Measurements from ENCODE around the gene MRPL52.
"Not testable (repeated sequence)": the region's sequence is repeated elsewhere in the genome, so short reads cannot be mapped to it uniquely, and the experiment has no call there.

Gene MRPL52

GRCh38 chr14:22837750-22838538, 8.3 kb downstream of the MRPL52 start:
- DNase-seq (ENCODE audit: low read depth in 3 of 3): no peak

GRCh38 chr14:22838631-22839041, 8.9 kb downstream of the MRPL52 start:
- no peak for DNase-seq (ENCODE audit: low read depth in 3 of 3)

- DNase-seq (ENCODE audit: low read depth in 3 of 3): no peak
Measured at GRCh38 chr14:22839159-22839779, 9.6 kb downstream of the MRPL52 start.

DNA sequence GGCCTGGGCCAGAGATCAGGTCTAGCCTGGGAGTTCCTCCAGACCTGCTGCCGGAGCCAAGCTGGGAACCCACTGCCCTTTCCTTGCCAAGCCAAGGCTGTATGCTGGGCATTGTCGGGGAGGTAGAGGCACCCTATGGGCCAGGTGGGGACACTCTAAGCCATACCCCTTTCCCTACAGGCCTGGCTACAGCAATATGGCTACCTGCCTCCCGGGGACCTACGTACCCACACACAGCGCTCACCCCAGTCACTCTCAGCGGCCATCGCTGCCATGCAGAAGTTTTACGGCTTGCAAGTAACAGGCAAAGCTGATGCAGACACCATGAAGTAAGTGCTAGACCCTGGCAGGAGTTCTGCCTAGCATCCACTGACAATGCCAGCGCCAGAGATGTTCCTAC, 11.6 kb downstream of the MRPL52 start:
- DNase-seq (ENCODE audit: low read depth in 3 of 3): no peak

DNA sequence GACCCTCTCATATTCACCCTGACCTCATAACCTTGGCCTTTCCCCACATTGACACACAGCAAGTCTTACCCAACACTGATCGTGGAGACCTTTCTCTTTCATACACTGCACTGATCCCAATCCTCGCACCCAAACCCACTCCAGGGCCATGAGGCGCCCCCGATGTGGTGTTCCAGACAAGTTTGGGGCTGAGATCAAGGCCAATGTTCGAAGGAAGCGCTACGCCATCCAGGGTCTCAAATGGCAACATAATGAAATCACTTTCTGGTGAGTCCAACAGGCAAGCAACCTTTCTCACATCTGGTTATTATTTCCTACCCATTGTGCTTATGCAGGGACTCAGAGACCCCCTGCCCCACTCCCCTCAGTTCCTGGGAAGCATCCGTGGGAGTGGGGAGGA, 12.1 kb downstream of the MRPL52 start:
- DNase-seq (ENCODE audit: low read depth in 3 of 3): no peak

DNA sequence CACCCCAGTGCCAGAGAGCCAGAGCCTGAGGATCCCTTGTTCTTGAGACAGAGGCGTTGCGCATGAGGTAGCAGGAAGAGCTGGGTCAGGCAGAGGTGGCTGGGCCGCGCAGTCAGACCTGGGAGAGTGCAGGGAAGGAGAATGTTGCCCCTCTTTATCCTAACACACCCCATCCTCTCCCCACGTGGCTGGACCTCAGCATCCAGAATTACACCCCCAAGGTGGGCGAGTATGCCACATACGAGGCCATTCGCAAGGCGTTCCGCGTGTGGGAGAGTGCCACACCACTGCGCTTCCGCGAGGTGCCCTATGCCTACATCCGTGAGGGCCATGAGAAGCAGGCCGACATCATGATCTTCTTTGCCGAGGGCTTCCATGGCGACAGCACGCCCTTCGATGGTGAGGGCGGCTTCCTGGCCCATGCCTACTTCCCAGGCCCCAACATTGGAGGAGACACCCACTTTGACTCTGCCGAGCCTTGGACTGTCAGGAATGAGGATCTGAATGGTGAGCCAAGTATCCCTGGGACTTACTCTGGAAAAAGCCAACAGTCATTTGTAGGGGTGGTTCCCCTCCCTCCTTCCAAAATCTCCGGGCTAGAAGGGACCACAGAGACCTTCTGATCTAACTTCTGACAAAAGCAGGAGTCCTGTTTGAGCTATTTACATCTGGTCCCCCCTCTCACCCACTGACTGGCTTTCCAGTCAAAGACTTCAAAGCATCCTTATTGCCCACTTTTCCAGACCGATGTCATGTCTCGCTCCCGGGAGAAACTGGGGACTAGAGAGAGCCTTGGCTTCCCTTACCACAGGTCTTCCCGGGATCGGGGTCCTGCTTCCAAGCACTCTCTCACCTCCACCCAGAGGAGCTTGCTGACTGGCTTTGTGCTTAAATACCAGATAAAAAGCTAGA, 12.8 kb downstream of the MRPL52 start:
- no peak for DNase-seq (ENCODE audit: low read depth in 3 of 3)

- no peak for DNase-seq (ENCODE audit: low read depth in 3 of 3)
Measured at GRCh38 chr14:22843123-22843925, 13.6 kb downstream of the MRPL52 start.

GRCh38 chr14:22844221-22845102, 14.8 kb downstream of the MRPL52 start:
- DNase-seq (ENCODE audit: low read depth in 3 of 3): no peak

GRCh38 chr14:22845103-22845394, 15.4 kb downstream of the MRPL52 start:
- DNase-seq (ENCODE audit: low read depth in 3 of 3): no peak

DNA sequence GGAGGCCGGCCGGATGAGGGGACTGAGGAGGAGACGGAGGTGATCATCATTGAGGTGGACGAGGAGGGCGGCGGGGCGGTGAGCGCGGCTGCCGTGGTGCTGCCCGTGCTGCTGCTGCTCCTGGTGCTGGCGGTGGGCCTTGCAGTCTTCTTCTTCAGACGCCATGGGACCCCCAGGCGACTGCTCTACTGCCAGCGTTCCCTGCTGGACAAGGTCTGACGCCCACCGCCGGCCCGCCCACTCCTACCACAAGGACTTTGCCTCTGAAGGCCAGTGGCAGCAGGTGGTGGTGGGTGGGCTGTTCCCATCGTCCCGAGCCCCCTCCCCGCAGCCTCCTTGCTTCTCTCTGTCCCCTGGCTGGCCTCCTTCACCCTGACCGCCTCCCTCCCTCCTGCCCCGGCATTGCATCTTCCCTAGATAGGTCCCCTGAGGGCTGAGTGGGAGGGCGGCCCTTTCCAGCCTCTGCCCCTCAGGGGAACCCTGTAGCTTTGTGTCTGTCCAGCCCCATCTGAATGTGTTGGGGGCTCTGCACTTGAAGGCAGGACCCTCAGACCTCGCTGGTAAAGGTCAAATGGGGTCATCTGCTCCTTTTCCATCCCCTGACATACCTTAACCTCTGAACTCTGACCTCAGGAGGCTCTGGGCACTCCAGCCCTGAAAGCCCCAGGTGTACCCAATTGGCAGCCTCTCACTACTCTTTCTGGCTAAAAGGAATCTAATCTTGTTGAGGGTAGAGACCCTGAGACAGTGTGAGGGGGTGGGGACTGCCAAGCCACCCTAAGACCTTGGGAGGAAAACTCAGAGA, 16.3 kb downstream of the MRPL52 start:
- DNase-seq (ENCODE audit: low read depth in 3 of 3): no peak

DNA sequence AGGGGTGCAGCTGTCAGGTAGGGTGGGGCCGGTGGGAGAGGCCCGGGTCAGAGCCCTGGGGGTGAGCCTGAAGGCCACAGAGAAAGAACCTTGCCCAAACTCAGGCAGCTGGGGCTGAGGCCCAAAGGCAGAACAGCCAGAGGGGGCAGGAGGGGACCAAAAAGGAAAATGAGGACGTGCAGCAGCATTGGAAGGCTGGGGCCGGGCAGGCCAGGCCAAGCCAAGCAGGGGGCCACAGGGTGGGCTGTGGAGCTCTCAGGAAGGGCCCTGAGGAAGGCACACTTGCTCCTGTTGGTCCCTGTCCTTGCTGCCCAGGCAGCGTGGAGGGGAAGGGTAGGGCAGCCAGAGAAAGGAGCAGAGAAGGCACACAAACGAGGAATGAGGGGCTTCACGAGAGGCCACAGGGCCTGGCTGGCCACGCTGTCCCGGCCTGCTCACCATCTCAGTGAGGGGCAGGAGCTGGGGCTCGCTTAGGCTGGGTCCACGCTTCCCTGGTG, 17.2 kb downstream of the MRPL52 start:
- no peak for DNase-seq (ENCODE audit: low read depth in 3 of 3)

DNA sequence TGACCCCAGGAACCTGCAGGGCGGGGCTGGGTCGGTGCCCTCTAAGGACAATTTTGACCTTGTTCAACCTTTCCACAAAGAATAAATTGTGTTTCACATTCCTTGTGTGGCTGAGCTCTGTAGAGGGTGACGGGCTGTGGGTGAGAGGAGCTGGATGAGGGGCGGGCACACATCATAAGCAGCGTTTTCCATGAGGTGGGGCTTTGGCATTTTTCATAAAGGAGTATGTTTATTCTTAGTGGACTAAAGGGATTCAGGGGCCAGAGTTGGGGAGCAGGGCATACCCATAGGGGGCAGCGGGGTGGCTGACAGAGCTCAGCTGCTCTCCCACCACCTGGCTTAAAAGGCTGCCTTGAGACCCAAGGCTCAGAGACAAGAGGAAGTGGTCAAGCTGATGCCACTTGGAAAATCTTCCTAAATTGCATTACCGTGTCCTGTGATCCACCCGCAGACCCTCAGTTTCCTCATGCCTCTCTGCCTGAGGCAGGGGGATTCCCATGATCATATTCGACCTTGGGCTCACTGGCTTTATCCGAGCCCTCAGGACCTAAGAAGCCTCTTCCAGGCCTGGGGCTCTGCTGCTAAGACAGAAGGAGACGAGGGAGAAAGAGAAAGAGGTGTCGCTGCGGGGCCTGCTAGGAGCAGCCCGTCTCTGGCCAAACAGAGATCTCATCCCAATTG, 18.1 kb downstream of the MRPL52 start:
- no peak for DNase-seq (ENCODE audit: low read depth in 3 of 3)

DNA sequence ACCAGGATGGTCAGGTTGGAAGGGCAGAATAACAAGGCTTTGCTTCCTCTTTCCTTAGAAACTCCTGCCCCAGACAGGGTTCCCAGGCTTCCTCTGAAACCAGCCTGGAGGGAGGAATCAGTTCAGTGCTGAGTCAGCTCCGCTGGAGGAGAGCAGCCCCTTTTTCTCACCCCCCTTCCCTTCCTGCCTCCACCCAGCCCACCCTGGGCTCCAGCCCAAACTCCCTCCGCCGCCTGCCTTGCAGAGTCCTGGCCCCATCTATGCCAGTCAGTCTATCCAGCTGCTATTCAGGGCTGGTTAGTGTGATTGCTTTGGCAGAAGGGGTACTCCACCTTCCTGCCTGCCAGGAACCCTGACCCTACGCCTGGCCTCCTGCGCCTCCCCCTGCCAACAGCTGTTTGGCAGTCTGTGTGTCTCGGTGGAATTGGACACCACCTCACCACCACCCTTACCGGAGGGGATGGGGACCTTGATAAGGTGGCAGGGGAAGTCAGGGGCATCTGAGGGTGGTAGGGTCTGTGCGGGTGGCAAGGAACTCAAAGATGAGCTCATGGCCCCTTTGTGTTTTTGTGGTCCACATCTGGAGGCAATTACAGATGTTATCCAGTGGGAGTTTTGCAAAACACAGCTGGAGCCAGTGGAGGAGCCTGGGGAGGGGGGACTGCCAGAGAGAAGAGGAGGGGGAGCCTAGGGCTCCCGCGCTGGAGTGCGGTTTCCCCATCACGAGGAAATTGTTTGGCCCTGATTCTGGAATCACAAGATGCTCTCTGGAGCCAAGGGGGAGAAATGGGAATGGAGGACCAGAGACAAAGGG, 18.9 kb downstream of the MRPL52 start:
- DNase-seq (ENCODE audit: low read depth in 3 of 3): no peak

DNA sequence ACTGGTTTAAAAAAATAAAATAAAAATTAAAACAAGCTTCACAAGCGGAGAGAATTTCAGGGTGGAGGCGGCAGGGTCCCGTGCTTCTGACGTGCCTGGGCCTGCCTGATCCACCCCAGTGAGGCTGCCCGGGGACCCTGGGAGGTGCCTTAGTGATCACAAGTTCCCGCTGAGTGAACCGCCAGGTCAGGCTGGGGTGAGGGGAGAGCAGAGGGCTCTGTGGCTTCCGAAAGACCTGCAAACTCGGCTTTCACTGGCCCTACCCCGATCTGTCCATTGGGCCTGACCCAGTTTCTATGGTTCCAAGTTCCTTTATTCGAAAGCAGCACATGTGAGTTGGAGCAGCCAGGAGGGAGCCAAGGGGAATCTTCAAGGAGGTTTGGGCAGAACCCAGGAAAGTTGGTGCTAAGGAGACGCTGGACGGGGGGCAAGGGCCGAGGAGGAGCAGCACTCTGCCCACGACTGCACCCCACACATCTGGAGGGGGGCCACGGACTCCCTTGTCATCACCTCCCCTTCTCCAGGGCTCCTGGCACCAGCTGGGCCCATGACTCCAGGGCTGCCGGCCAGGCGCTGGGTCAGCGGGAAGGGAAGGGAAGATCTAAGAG, 19.6 kb downstream of the MRPL52 start:
- no peak for DNase-seq (ENCODE audit: low read depth in 3 of 3)

GRCh38 chr14:22850944-22851764, 21.5 kb downstream of the MRPL52 start:
- DNase-seq (ENCODE audit: low read depth in 3 of 3): no peak

- not testable (repeated sequence) for DNase-seq (ENCODE audit: low read depth in 3 of 3)
Measured at GRCh38 chr14:22852178-22852577, 22.5 kb downstream of the MRPL52 start.

DNA sequence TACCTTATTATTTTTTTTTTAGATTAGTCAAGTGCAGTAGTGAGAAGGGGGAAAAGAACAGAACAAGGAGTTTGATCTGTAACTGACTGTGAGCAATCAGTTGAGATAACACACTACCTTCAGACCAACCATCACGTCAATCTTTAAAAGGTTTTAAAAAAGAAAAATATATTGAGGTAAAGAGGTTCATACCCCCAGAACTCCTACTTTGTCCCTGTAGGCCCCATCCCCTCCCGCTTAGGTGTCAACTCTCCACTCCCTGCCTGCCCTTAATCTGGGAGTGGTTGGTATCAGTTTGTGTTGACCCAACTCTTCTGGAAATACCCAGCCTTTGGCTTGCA, 22.9 kb downstream of the MRPL52 start:
- no peak for DNase-seq (ENCODE audit: low read depth in 3 of 3)
